Measurements from ENCODE around the gene FANCB. TPM values are rescaled to one million over a fixed set of nuclear protein-coding genes. Genes with fewer than 3 reads are reported as not detected.

Gene FANCB
- total and polyA plus RNA-seq, 2 of the 13 experiments (the other 11 are each of a cell fraction or from before 2014, with no cell fraction given), result 1.0 to 5.8 TPM

GRCh38 chrX:14819769-14820168 is 53.1 kb downstream of the FANCB start (continued):
- TF ChIP-seq EED (CRISPR knock-in tag; IDR thresholded peaks at IDR 0.05), result no peak
- no peak for TF ChIP-seq ZFP62 (CRISPR knock-in tag; IDR thresholded peaks at IDR 0.05)
- no peak for TF ChIP-seq RAD51 (IDR thresholded peaks at IDR 0.05; ENCODE audit: borderline replicate concordance)

GRCh38 chrX:14817571-14817970 is 55.3 kb downstream of the FANCB start:
- Histone ChIP-seq H3K9ac (ENCODE audit: insufficient read depth, low read depth, low read length) (no peak overlapping the region), H3K9me3 (ENCODE audit: low read length) (no peaks in the 10 kb centered on the region), H3K79me2 (ENCODE audit: insufficient read depth, low read length) (no peaks in the 10 kb centered on the region), H4K20me1 (ENCODE audit: insufficient read depth, low read length) (no peaks in the 10 kb centered on the region), H3K4me2 (ENCODE audit: low read depth, low read length) (no peak overlapping the region), H3K36me3 (replicated peaks in 1 of 2; ENCODE audit: control insufficient read depth in 1 of 2, insufficient read depth in 2 of 2, low read length in 2 of 2) (no peaks in the 10 kb centered on the region), H3K4me3 (replicated peaks in 1 of 3; ENCODE audit: insufficient read depth in 1 of 3, low read depth in 2 of 3, low read length in 3 of 3) (no peak overlapping the region), H3K27ac (ENCODE audit: extremely low read length, insufficient read depth, low read length) (no peak overlapping the region), H3K4me1 (ENCODE audit: insufficient read depth, low read length) (no peaks in the 10 kb centered on the region), H3K27me3 (ENCODE audit: control insufficient read depth in 1 of 2, insufficient read depth in 2 of 2, low read length in 2 of 2) (no peaks in the 10 kb centered on the region), H2AFZ (ENCODE audit: low read length) (no peak overlapping the region)
- in situ Hi-C loops (cut with HindIII; ENCODE audit: extremely low pct_ligation_motif_present, low pct_unique_long_range_greater_than_20kb) (no loop called here), intact Hi-C loops (cut with micrococcal nuclease; ENCODE audit: unreplicated experiment) (no loop called here)
- BruUV-seq (replicated peaks), result no TSS peak
- DNase-seq (ENCODE audit: low spot score) (no peak), FAIRE-seq (no peak), ATAC-seq (no peak)
- TF ChIP-seq ZNF317 (CRISPR knock-in tag; IDR thresholded peaks at IDR 0.05), result no peak
- TF ChIP-seq MYC (CRISPR knock-in tag; IDR thresholded peaks at IDR 0.05; ENCODE audit: borderline replicate concordance), result no peak
- no peak for TF ChIP-seq SIX4 (CRISPR knock-in tag; IDR thresholded peaks at IDR 0.05)
- no peak for TF ChIP-seq NFIC (IDR thresholded peaks at IDR 0.05; ENCODE audit: low read length)
- TF ChIP-seq RXRB (CRISPR knock-in tag; IDR thresholded peaks at IDR 0.05; ENCODE audit: borderline replicate concordance), result no peak
- TF ChIP-seq ZNF253 (CRISPR knock-in tag; IDR thresholded peaks at IDR 0.05; ENCODE audit: borderline replicate concordance), result no peak
- TF ChIP-seq KDM5A (IDR thresholded peaks at IDR 0.05; ENCODE audit: borderline replicate concordance, low read length), result no peak
- no peak for TF ChIP-seq ETV5 (CRISPR knock-in tag; IDR thresholded peaks at IDR 0.05; ENCODE audit: borderline replicate concordance)
- no peak for TF ChIP-seq ZNF430 (CRISPR knock-in tag; IDR thresholded peaks at IDR 0.05)
- TF ChIP-seq SMARCC2 (IDR thresholded peaks at IDR 0.05), result no peak
- no peak for TF ChIP-seq ZNF124 (CRISPR knock-in tag; IDR thresholded peaks at IDR 0.05)
- no peak for TF ChIP-seq MBNL3 (CRISPR knock-in tag; conservative IDR thresholded peaks at IDR 0.05)
- no peak for TF ChIP-seq PBX2 (CRISPR knock-in tag; IDR thresholded peaks at IDR 0.05)
- no peak for TF ChIP-seq ZBTB38 (CRISPR knock-in tag; IDR thresholded peaks at IDR 0.05)
- no peak for TF ChIP-seq ZNF691 (CRISPR knock-in tag; IDR thresholded peaks at IDR 0.05; ENCODE audit: borderline replicate concordance, low read depth)
- no peak for TF ChIP-seq ELF3 (CRISPR knock-in tag; IDR thresholded peaks at IDR 0.05)
- WGBS (ENCODE audit: low lambda C conversion rate), result 88% methylated on average over 2 of the region's 2 CpGs
- ChIA-PET CTCF (ENCODE audit: low intra/inter-chr PET ratio, low total read pairs) (no interaction called here), POLR2A (no interaction called here)
